Breast epithelium (tissue), 4 donors: ENCODE measurements around the gene ATG5. TPM values are rescaled to one million over a fixed set of nuclear protein-coding genes. Genes with fewer than 3 reads are reported as not detected.

ENCODE experiments used
- DNase-seq, 2 donors: peaks; one replicate each; pipeline ENCODE4 v3.0.0-alpha.2; 2019; ENCODE audit warnings: low spot score in 2 of 2
- H3K27ac ChIP-seq, 2 donors: fragments of 200-600 bp; sonication (generic) in 1 of 2; one replicate each; pipeline ENCODE4 v1.5.1; 2016 to 2019; ENCODE audit warnings: mild to moderate bottlenecking in 1 of 2
- H3K27me3 ChIP-seq, 2 donors: fragments of 200-600 bp; sonication (generic) in 1 of 2; one replicate each; pipeline versions ENCODE4 v1.5.1 to v1.6.0; 2017 to 2019; ENCODE audit warnings: control low read depth in 1 of 2, mild to moderate bottlenecking in 1 of 2
- H3K36me3 ChIP-seq: fragments of 200-600 bp; one replicate; pipeline ENCODE4 v1.5.1; 2019
- H3K4me1 ChIP-seq, 2 donors: fragments of 200-600 bp; sonication (generic); one replicate each; pipeline ENCODE4 v1.5.1; 2016 to 2019; ENCODE audit warnings: control low read depth in 1 of 2
- H3K4me3 ChIP-seq, 3 donors: fragments of 200-600 bp; sonication (generic); 1 replicate in 2 of 3; 2 replicates in 1 of 3; pipeline ENCODE4 v1.5.1; 2016 to 2019; ENCODE audit warnings: mild to moderate bottlenecking in 3 of 3, moderate library complexity in 2 of 3
- H3K9me3 ChIP-seq, 2 donors: fragments of 200-600 bp; sonication (generic) in 1 of 2; one replicate each; pipeline ENCODE4 v1.5.1; 2016 to 2019; ENCODE audit warnings: control low read depth in 1 of 2
- POLR2A ChIP-seq: fragments of 450-650 bp; IDR thresholded peaks from one replicate; pipeline ENCODE4 v1.6.1; 2016; ENCODE audit warnings: antibody characterized with exemption, mild to moderate bottlenecking, moderate library complexity
- POLR2AphosphoS5 ChIP-seq, 3 donors: sonication (generic); formaldehyde crosslinking; IDR thresholded peaks; one replicate each; pipeline ENCODE4 v1.6.1; 2017; ENCODE audit warnings: antibody characterized with exemption in 3 of 3
- intact Hi-C: fragments of 100-400 bp; cut with DNase I; formaldehyde crosslinking; loops from one replicate; pipeline ENCODE4 v1.15.1; 2023; ENCODE audit warnings: low total_unique reads
- total RNA-seq, 3 donors: library from RNA; depleted of rRNA; stranded (reverse); fragments of >200 nt; gene quantifications; one replicate each; pipeline ENCODE4 v1.1.0, GENCODE V29; 2016
- TF ChIP-seq, protein P1 (sequence below), 3 donors: fragments of 450-650 bp; IDR thresholded peaks; one replicate each; pipeline ENCODE4 v1.5.1; 2016 to 2017; ENCODE audit warnings: antibody characterized with exemption in 3 of 3, mild to moderate bottlenecking in 3 of 3, moderate library complexity in 3 of 3

Gene ATG5
- total RNA-seq, 3 donors from 2014 or later: 35.8 to 51.1 (median 45.9) TPM

DNA sequence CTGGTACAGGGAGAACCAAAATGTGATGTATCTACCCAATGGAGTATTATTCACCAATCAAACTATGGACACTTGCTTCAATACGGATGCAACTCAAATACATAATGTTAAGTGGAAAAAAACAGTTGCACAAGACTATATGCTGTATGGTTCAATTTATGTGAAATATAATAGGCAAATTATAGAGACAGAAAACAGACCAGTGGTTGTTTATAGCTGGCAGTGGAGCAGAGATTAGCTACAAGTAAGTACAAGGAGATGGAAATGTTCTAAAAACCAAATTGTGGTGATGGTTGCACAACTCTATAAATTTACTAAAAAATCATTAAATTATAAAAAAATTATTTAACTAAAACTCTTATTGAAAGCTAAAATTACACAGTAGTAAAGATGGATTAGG lies 126.2 kb downstream of the ATG5 start:
- H3K36me3 ChIP-seq: no peaks in the 10 kb centered on the region
- H3K4me3 ChIP-seq: no peak overlapping the region
- no peak for DNase-seq
- H3K27me3 ChIP-seq: no peaks in the 10 kb centered on the region
- no peak overlapping the region for H3K27ac ChIP-seq
- TF ChIP-seq, protein P1, sequence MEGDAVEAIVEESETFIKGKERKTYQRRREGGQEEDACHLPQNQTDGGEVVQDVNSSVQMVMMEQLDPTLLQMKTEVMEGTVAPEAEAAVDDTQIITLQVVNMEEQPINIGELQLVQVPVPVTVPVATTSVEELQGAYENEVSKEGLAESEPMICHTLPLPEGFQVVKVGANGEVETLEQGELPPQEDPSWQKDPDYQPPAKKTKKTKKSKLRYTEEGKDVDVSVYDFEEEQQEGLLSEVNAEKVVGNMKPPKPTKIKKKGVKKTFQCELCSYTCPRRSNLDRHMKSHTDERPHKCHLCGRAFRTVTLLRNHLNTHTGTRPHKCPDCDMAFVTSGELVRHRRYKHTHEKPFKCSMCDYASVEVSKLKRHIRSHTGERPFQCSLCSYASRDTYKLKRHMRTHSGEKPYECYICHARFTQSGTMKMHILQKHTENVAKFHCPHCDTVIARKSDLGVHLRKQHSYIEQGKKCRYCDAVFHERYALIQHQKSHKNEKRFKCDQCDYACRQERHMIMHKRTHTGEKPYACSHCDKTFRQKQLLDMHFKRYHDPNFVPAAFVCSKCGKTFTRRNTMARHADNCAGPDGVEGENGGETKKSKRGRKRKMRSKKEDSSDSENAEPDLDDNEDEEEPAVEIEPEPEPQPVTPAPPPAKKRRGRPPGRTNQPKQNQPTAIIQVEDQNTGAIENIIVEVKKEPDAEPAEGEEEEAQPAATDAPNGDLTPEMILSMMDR (IDR thresholded peaks at IDR 0.05): no peak
- TF ChIP-seq POLR2A (no peak), POLR2AphosphoS5 (IDR thresholded peaks at IDR 0.05) (no peak)
- intact Hi-C loops: no loop called here
- H3K9me3 ChIP-seq: no peaks in the 10 kb centered on the region
- no peaks in the 10 kb centered on the region for H3K4me1 ChIP-seq

DNA sequence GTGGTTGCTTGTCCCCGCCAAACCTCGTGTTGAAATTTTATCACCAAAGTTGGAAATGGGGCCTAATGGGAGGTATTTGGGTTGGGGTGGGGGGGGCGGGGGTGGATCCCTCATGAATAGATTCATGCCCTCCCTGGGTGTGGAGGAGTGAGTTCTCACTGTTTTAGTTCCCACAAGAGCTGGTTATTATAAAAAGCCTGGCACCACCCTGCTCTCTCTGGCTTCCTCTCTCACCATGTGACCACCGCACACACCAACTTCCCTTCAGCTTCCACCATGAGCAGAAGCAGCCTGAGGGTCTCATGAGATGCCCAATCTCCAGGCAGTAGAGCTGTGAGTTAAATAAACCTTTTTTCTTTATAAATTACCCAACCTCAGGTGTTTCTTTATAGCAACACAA lies 128.1 kb downstream of the ATG5 start:
- Histone ChIP-seq H3K27ac (no peak overlapping the region), H3K9me3 (no peaks in the 10 kb centered on the region), H3K4me1 (no peaks in the 10 kb centered on the region), H3K27me3 (no peaks in the 10 kb centered on the region), H3K4me3 (no peak overlapping the region), H3K36me3 (no peaks in the 10 kb centered on the region)
- no peak for DNase-seq
- TF ChIP-seq, protein P1 (IDR thresholded peaks at IDR 0.05): no peak
- TF ChIP-seq POLR2A: no peak
- no peak for TF ChIP-seq POLR2AphosphoS5 (IDR thresholded peaks at IDR 0.05)
- intact Hi-C loops: no loop called here

DNA sequence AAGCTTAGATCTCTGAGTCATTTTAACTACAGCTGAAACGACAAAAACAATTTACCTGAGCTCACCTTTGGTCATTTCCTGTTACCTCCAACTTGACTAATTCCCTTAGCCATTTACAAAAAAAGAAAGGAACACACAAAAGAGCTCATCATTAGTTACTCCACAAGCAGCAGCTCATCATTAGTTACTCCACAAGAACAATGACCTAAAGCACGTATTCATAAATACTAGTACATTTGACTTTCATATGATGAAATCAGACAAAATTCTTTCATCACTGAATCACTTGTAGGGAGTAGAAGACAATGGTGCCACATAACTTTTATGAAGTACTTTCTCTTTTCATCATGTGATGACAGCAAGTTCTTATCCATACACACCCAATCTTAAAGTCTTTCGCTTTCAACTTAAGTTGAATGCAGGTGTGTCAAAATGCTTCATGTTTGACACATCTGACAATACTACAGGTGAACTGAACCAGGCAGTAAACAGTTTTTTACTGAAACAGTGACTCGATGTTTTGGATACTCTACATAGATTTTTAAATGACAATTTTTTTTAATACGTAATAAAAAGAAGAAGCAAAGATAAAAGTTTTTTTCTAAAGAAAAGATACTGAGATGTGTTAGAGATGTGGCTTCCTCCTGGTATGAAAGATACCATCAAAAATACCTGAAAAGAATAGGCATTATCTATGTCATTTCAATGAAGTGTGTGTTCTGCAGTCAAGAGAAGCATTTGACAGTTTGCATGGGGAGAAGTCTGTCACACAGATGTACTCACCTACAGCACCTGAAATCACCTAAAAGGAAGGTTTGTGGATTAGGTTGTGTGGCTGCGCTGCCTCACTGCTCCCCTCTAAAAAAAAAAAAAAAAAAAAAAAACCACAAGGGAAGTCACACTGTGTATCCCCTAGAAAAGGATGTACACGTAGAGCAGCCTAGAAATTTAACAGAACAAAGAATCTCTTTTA lies 130.3 kb downstream of the ATG5 start:
- TF ChIP-seq POLR2A: no peak
- TF ChIP-seq, protein P1 (IDR thresholded peaks at IDR 0.05): no peak
- TF ChIP-seq POLR2AphosphoS5 (IDR thresholded peaks at IDR 0.05): no peak
- Histone ChIP-seq H3K4me3 (no peak overlapping the region), H3K36me3 (no peaks in the 10 kb centered on the region), H3K27me3 (no peaks in the 10 kb centered on the region), H3K9me3 (no peaks in the 10 kb centered on the region), H3K4me1 (no peaks in the 10 kb centered on the region), H3K27ac (no peak overlapping the region)
- no peak for DNase-seq
- intact Hi-C loops: no loop called here

DNA sequence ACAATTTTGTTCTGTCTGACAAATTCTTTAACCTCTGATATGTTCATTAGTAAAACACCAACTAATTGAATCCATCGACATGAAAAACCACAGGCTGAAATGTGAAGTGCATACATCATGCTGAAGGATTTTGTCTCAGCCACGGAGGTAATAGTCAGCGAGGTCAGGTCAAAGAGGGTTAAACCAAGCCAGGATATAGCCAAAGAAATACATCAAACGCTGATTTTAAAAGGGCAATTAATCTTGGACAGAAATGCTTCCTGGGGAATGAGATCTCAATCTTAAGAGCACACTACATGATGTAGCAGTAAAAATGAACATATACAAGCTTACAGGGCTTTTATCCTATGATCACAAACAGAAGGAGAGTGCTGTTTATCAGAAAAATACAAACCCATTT lies 132.7 kb downstream of the ATG5 start:
- H3K4me1 ChIP-seq: no peaks in the 10 kb centered on the region
- intact Hi-C loops: no loop called here
- H3K4me3 ChIP-seq: no peak overlapping the region
- no peak overlapping the region for H3K27ac ChIP-seq
- DNase-seq: no peak
- H3K9me3 ChIP-seq: no peaks in the 10 kb centered on the region
- TF ChIP-seq, protein P1 (IDR thresholded peaks at IDR 0.05): no peak
- no peak for TF ChIP-seq POLR2AphosphoS5 (IDR thresholded peaks at IDR 0.05)
- no peak for TF ChIP-seq POLR2A
- no peaks in the 10 kb centered on the region for H3K36me3 ChIP-seq
- no peaks in the 10 kb centered on the region for H3K27me3 ChIP-seq

DNA sequence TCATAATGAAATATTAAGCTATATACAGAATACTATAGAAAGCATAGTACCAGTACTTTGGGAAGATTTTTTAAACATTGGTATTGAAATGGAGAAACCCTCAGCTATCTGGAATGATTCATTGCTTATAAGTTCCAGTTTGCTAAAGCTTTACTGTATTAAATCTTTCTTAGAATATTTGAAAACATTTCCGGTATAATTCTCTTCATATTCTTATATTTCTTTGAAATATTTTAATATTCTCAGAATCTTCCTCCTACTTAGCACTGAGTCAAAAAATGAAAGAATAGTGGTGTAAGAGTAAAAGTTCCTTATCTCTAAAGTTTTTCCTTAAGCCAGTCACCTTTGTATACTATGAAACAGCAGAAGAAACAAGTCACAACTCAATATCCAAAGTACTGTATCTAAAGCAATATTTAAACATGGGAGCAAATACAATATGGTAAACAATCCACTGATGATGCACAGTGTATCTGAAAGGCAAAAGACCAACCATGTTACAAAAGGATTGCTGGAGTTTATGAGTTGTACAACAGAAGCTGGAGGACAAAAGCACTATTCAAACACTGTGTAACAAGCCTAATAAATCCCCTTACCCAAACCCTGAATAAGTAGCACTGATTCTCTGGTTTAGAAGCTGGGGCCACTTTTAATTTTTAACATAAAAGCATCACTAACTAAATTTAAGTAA lies 137.3 kb downstream of the ATG5 start:
- intact Hi-C loops: no loop called here
- Histone ChIP-seq H3K4me3 (no peak overlapping the region), H3K27ac (no peak overlapping the region), H3K4me1 (no peaks in the 10 kb centered on the region), H3K36me3 (no peaks in the 10 kb centered on the region), H3K27me3 (no peaks in the 10 kb centered on the region), H3K9me3 (no peaks in the 10 kb centered on the region)
- no peak for TF ChIP-seq POLR2AphosphoS5 (IDR thresholded peaks at IDR 0.05)
- TF ChIP-seq POLR2A: no peak
- TF ChIP-seq, protein P1 (IDR thresholded peaks at IDR 0.05): no peak
- DNase-seq: no peak
